HepG2 (cell line): Measurements from ENCODE around the gene EXOC7. TPM values are rescaled to one million over a fixed set of nuclear protein-coding genes. Genes with fewer than 3 reads are reported as not detected.

Source experiments
- ATAC-seq: fragments of 200-7000 bp; cut with Tn5 transposase; 3 replicates; pipeline ENCODE4 v1.9.1; 2020; ENCODE audit warnings: mild to moderate bottlenecking, moderate library complexity
- BruUV-seq: library from RNA; stranded (reverse); fragments of 400-500 nt; replicated peaks from 2 replicates; lab custom pipeline; 2021; lab: Mats Ljungman, UMichigan
- CTCF ChIA-PET: fragments of 300-600 bp; formaldehyde crosslinking; extraction: SDS; loops from one replicate; lab custom pipeline; 2021; ENCODE audit warnings: low total read pairs, inconsistent platforms, low intra/inter-chr PET ratio; lab: Yijun Ruan, JAX
- POLR2A ChIA-PET: fragments of 350-600 bp; sonication (Branson Sonifier 250); formaldehyde crosslinking; loops from one replicate; lab custom pipeline; 2020; ENCODE audit warnings: antibody characterized with exemption, inconsistent platforms; lab: Yijun Ruan, JAX
- DNase-seq: peaks from one replicate; pipeline ENCODE4 v3.0.0-alpha.2; 2015; ENCODE audit warnings: low spot score
- FAIRE-seq: peaks from 3 replicates; lab custom pipeline; 2011; peaks lifted over from hg19 to GRCh38; lab: Jason Lieb, UNC
- H2AFZ ChIP-seq: one replicate; pipeline ENCODE4 v1.6.1; 2011; ENCODE audit warnings: low read length, inconsistent platforms
- H3K27ac ChIP-seq: fragments of 300-600 bp; 3 replicates; pipeline ENCODE4 v1.8.0; 2011; ENCODE audit warnings: mixed run types, mild to moderate bottlenecking, mixed read lengths, low read length, inconsistent platforms; ENCODE audit not compliant: insufficient read depth; ENCODE audit errors: extremely low read length
- H3K27me3 ChIP-seq, 2 experiments: fragments of 200-600 bp in 1 of 2; 2 replicates in 1 of 2; 3 replicates in 1 of 2; pipeline versions ENCODE4 v1.6.0 to v1.8.0; 2011; ENCODE audit warnings: low read length in 2 of 2, mild to moderate bottlenecking in 2 of 2, moderate library complexity in 2 of 2, inconsistent platforms in 1 of 2; ENCODE audit not compliant: insufficient read depth in 2 of 2, control insufficient read depth in 1 of 2
- H3K36me3 ChIP-seq, 2 experiments: fragments of 200-600 bp in 1 of 2; replicated peaks in 1 of 2; 2 replicates in 1 of 2; 3 replicates in 1 of 2; pipeline versions ENCODE4 v1.5.1 to v1.8.0; 2011; ENCODE audit warnings: low read length in 2 of 2, inconsistent platforms in 1 of 2; ENCODE audit not compliant: insufficient read depth in 2 of 2, control insufficient read depth in 1 of 2
- H3K4me1 ChIP-seq: 2 replicates; pipeline ENCODE4 v1.5.1; 2012; ENCODE audit warnings: low read length, inconsistent platforms; ENCODE audit not compliant: insufficient read depth
- H3K4me2 ChIP-seq: 2 replicates; pipeline ENCODE4 v1.6.0; 2011; ENCODE audit warnings: low read depth, low read length, inconsistent platforms
- H3K4me3 ChIP-seq, 3 experiments: fragments of 200-600 bp in 1 of 3; sonication (generic), shearing (Covaris generic) in 1 of 3; replicated peaks in 1 of 3; 2 replicates each; pipeline ENCODE4 v1.5.1; 2011 to 2016; ENCODE audit warnings: low read length in 3 of 3, inconsistent platforms in 2 of 3, low read depth in 2 of 3, mild to moderate bottlenecking in 2 of 3, control low read depth in 1 of 3, mixed read lengths in 1 of 3; ENCODE audit not compliant: insufficient read depth in 1 of 3
- H3K79me2 ChIP-seq: one replicate; pipeline ENCODE4 v1.6.1; 2011; ENCODE audit warnings: low read length, inconsistent platforms; ENCODE audit not compliant: insufficient read depth
- H3K9ac ChIP-seq: 2 replicates; pipeline ENCODE4 v1.6.0; 2011; ENCODE audit warnings: mild to moderate bottlenecking, low read depth, low read length, inconsistent platforms; ENCODE audit not compliant: insufficient read depth
- H3K9me3 ChIP-seq: 2 replicates; pipeline ENCODE4 v1.5.1; 2012; ENCODE audit warnings: mild to moderate bottlenecking, low read length
- H4K20me1 ChIP-seq: 2 replicates; pipeline ENCODE4 v1.6.0; 2011; ENCODE audit warnings: inconsistent platforms, mild to moderate bottlenecking, low read length, moderate library complexity; ENCODE audit not compliant: insufficient read depth
- ARNT2 ChIP-seq: sonication (generic); formaldehyde crosslinking; IDR thresholded peaks from 2 replicates; pipeline ENCODE4 v1.8.0; 2022; ENCODE audit warnings: mild to moderate bottlenecking, low read depth, missing genetic modification reagents, moderate library complexity
- CSRNP2 ChIP-seq: sonication (generic); formaldehyde crosslinking; conservative IDR thresholded peaks from 2 replicates; pipeline ENCODE4 v1.8.0; 2022; ENCODE audit warnings: low read depth, missing genetic modification reagents
- GTF3A ChIP-seq: sonication (generic); formaldehyde crosslinking; conservative IDR thresholded peaks from 2 replicates; pipeline ENCODE4 v1.4.0; 2020; ENCODE audit warnings: mild to moderate bottlenecking, missing genetic modification reagents
- HNRNPUL1 ChIP-seq: fragments of 200-400 bp; formaldehyde crosslinking; IDR thresholded peaks from 2 replicates; pipeline ENCODE4 v1.6.1; 2017; ENCODE audit warnings: low read depth, mild to moderate bottlenecking, low read length, moderate library complexity
- MXI1 ChIP-seq: IDR thresholded peaks from 3 replicates; pipeline ENCODE4 v1.6.1; 2012; ENCODE audit warnings: low read depth, low read length, inconsistent platforms, borderline replicate concordance
- NPAS2 ChIP-seq: sonication (generic); formaldehyde crosslinking; IDR thresholded peaks from 2 replicates; pipeline ENCODE4 v1.8.0; 2022; ENCODE audit warnings: mild to moderate bottlenecking, missing genetic modification reagents, borderline replicate concordance
- SRSF1 ChIP-seq: fragments of 200-400 bp; formaldehyde crosslinking; optimal IDR thresholded peaks from 2 replicates; pipeline ENCODE3; 2017; ENCODE audit warnings: mild to moderate bottlenecking, low read depth, low read length, moderate library complexity
- TGIF2 ChIP-seq: IDR thresholded peaks from 2 replicates; pipeline ENCODE4 v1.6.1; 2016; ENCODE audit warnings: control low read depth, missing compliant biosample characterization
- ZHX2 ChIP-seq, 2 experiments: sonication (generic) in 1 of 2; formaldehyde crosslinking in 1 of 2; IDR thresholded peaks; 2 replicates each; pipeline versions ENCODE4 v1.6.1 to v1.9.0; 2014 to 2022; ENCODE audit warnings: antibody characterized with exemption in 1 of 2, borderline replicate concordance in 1 of 2, inconsistent platforms in 1 of 2, low read depth in 1 of 2, missing genetic modification reagents in 1 of 2
- ZNF264 ChIP-seq: sonication (generic); formaldehyde crosslinking; IDR thresholded peaks from 2 replicates; pipeline ENCODE4 v1.4.0; 2020; ENCODE audit warnings: missing genetic modification reagents
- ZNF597 ChIP-seq: sonication (generic); formaldehyde crosslinking; IDR thresholded peaks from 2 replicates; pipeline ENCODE4 v1.5.0; 2020; ENCODE audit warnings: missing genetic modification reagents
- ZNF776 ChIP-seq: sonication (generic); formaldehyde crosslinking; IDR thresholded peaks from 2 replicates; pipeline ENCODE4 v1.4.0; 2020; ENCODE audit warnings: mild to moderate bottlenecking, missing genetic modification reagents
- ZNF782 ChIP-seq: sonication (generic); formaldehyde crosslinking; IDR thresholded peaks from 2 replicates; pipeline ENCODE4 v1.4.0; 2020; ENCODE audit warnings: missing genetic modification reagents, mild to moderate bottlenecking, borderline replicate concordance
- WGBS: methylation state at CpG from one replicate; pipeline ENCODE4 v1.1.6; 2017; ENCODE audit warnings: low lambda C conversion rate; 5-methylcytosine and 5-hydroxymethylcytosine counted together
- in situ Hi-C: cut with HindIII; loops from 2 replicates; pipeline ENCODE4 v1.10.0; 2017; ENCODE audit warnings: low pct_unique_long_range_greater_than_20kb; ENCODE audit not compliant: extremely low pct_ligation_motif_present
- intact Hi-C: fragments of 100-400 bp; cut with micrococcal nuclease; formaldehyde crosslinking; loops from one replicate; pipeline ENCODE4 v1.10.0; 2022; ENCODE audit not compliant: unreplicated experiment
- polyA plus RNA-seq, 8 experiments: library from polyadenylated mRNA; depleted of rRNA in 3 of 8; stranded (reverse) in 7 of 8; unstranded in 1 of 8; fragments of >200 nt; fragmentation: Illumina TruSeq in 4 of 8; extraction: Trizol in 4 of 8; gene quantifications; 2 replicates each; pipeline versions ENCODE4 v1.2.1 to v1.2.3, GENCODE V29; 2011 to 2016; ENCODE audit warnings: low read depth in 4 of 8, missing spikeins in 1 of 8, mixed read lengths in 1 of 8; ENCODE audit not compliant: insufficient read depth in 1 of 8
- total RNA-seq, 5 experiments: library from RNA; depleted of rRNA; stranded (reverse); fragments of >200 nt; fragmentation: Illumina TruSeq; extraction: Trizol; gene quantifications; 2 replicates each; pipeline ENCODE4 v1.2.3, GENCODE V29; 2016; ENCODE audit warnings: low read depth in 1 of 5

EXOC7 gene
- total and polyA plus RNA-seq, 2 of the 13 experiments (the other 11 are each of a cell fraction or from before 2014, with no cell fraction given) = 86.9 to 116 TPM

GRCh38 chr17:76071531-76072147 is 31.9 kb downstream of the EXOC7 start:
- intact Hi-C loops (no loop called here), in situ Hi-C loops (no loop called here)
- Histone ChIP-seq H3K4me3 (peak overlapping the region; percentile 76 to 97 (median 86)), H3K9me3 (no peaks in the 10 kb centered on the region), H4K20me1 (peaks cover 10% of the 10 kb centered on the region; the same call in 1 of the 2 replicates), H3K36me3 (peaks cover 7 to 20% of the 10 kb centered on the region in 2 experiments), H3K27me3 (peaks cover 17 to 32% of the 10 kb centered on the region in 2 experiments; a peak in 4 of 5 replicates), H2AFZ (no peak overlapping the region), H3K4me2 (peak overlapping the region; percentile 83), H3K4me1 (peaks cover 39% of the 10 kb centered on the region), H3K79me2 (peaks cover 24% of the 10 kb centered on the region), H3K27ac (peak overlapping the region; percentile 69), H3K9ac (peak overlapping the region; percentile 97)
- ATAC-seq (no peak), DNase-seq (no peak), FAIRE-seq (peak; percentile 63)
- CTCF ChIA-PET = no interaction called here
- POLR2A ChIA-PET = interaction anchor here (0.9 to 1.7 kb wide), 16 partner anchors 11 to 292 kb away, joined by 3 to 6 read pairs (median 4); partner anchors contain the start of genes EVPL, EXOC7 and FOXJ1
- BruUV-seq = TSS peak; percentile 81
- WGBS = 1% methylated on average over 15 of the region's 15 CpGs
- TF ChIP-seq ZHX2 (IDR thresholded peaks at IDR 0.05; ENCODE audit: low read depth) = no peak
- TF ChIP-seq ZHX2 (CRISPR knock-in tag; IDR thresholded peaks at IDR 0.05; ENCODE audit: borderline replicate concordance) = 0 out of 2 replicates have a peak, but pooled peaks have one; percentile 18
- 0 out of 2 replicates have a peak, but pooled peaks have one; percentile 9 for TF ChIP-seq CSRNP2 (CRISPR knock-in tag)
- no peak for TF ChIP-seq SRSF1
- 0 out of 2 replicates have a peak, but pooled peaks have one; percentile 37 for TF ChIP-seq ZNF264 (CRISPR knock-in tag)
- no peak for TF ChIP-seq ZNF776 (CRISPR knock-in tag)
- 0 out of 2 replicates have a peak, but pooled peaks have one; percentile 28 for TF ChIP-seq NPAS2 (CRISPR knock-in tag)
- TF ChIP-seq HNRNPUL1 = no peak
- peak; percentile 55; the same call in 1 of the 2 replicates for TF ChIP-seq TGIF2 (CRISPR knock-in tag)
- no peak for TF ChIP-seq ZNF597
- 0 out of 2 replicates have a peak, but pooled peaks have one; percentile 13 for TF ChIP-seq ZNF782 (CRISPR knock-in tag)
- TF ChIP-seq GTF3A (CRISPR knock-in tag) = no peak; the same call in 1 of the 2 replicates
- TF ChIP-seq ARNT2 (CRISPR knock-in tag) = no peak
- TF ChIP-seq MXI1 = no peak
